RWPE1 (cell line): ENCODE results near the gene AP3D1.

ENCODE experiments used
- CTCF ChIA-PET: fragments of 350-600 bp; sonication (Branson Sonifier 250); formaldehyde crosslinking; extraction: SDS; loops from one replicate; lab custom pipeline; 2021; lab: Yijun Ruan, JAX
- POLR2A ChIA-PET: fragments of 400-600 bp; formaldehyde crosslinking; extraction: SDS; loops from one replicate; lab custom pipeline; 2020; ENCODE audit warnings: antibody characterized with exemption; ENCODE audit not compliant: low non-redundant PET; lab: Yijun Ruan, JAX
- DNase-seq: peaks from one replicate; pipeline ENCODE4 v3.0.0; 2012; ENCODE audit warnings: low spot score
- H3K27ac ChIP-seq: fragments of 450-650 bp; 2 replicates; pipeline ENCODE4 v1.5.1; 2017
- TF ChIP-seq, protein P1 (sequence below): fragments of 450-650 bp; conservative IDR thresholded peaks from 2 replicates; pipeline ENCODE4 v1.5.1; 2017; ENCODE audit warnings: low read depth, mild to moderate bottlenecking

Gene AP3D1

GRCh38 chr19:2190848-2191455 is 39.6 kb upstream of the AP3D1 start:
- CTCF ChIA-PET, result no interaction called here
- TF ChIP-seq, protein P1, sequence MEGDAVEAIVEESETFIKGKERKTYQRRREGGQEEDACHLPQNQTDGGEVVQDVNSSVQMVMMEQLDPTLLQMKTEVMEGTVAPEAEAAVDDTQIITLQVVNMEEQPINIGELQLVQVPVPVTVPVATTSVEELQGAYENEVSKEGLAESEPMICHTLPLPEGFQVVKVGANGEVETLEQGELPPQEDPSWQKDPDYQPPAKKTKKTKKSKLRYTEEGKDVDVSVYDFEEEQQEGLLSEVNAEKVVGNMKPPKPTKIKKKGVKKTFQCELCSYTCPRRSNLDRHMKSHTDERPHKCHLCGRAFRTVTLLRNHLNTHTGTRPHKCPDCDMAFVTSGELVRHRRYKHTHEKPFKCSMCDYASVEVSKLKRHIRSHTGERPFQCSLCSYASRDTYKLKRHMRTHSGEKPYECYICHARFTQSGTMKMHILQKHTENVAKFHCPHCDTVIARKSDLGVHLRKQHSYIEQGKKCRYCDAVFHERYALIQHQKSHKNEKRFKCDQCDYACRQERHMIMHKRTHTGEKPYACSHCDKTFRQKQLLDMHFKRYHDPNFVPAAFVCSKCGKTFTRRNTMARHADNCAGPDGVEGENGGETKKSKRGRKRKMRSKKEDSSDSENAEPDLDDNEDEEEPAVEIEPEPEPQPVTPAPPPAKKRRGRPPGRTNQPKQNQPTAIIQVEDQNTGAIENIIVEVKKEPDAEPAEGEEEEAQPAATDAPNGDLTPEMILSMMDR, result no peak
- DNase-seq, result no peak
- H3K27ac ChIP-seq, result no peak overlapping the region
- POLR2A ChIA-PET, result no interaction called here

- TF ChIP-seq, protein P1, result no peak
- no peak overlapping the region for H3K27ac ChIP-seq
- POLR2A ChIA-PET, result no interaction called here
- no peak for DNase-seq
- CTCF ChIA-PET, result interaction anchor here (0.5 kb wide), 1 partner anchor 520 kb away, joined by 4 read pairs; no protein-coding TSS in a partner anchor
Observed at GRCh38 chr19:2189880-2190279, 38.5 kb upstream of the AP3D1 start.

DNA sequence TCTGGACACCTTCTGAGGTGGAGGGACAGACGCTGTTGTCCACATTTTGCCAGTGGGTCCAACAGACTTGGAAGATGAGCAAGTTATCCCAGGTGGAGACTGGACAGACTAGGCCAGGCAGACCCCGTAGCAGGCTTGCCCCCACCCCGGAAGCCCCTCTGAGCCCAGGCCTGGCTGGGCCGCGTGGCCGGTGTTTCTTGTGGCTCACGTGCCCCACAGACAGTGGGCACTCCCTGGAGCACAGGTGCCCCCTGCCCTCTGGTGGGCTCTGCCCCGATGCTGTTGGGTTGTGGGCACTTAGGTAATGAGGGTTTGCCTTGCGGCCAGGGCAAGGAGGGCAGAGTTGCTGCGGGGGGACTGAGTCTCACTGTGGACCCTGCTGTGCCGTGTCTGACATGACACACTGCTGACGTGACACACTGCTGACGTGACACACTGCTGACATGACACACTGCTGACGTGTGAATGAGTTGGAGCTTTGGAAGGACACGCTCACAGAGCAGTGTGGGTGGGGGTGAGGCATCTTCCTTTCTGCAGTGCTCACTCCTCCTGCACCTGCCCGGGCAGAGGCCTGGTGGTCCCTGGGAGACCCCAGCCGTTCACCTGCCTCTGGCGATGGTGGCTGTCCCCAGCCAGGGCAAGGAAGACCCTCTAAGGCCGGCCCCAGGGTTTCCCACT is 37.5 kb upstream of the AP3D1 start:
- 0 out of 2 replicates have a peak overlapping the region, but pooled peaks have one; percentile 2 for H3K27ac ChIP-seq
- ChIA-PET POLR2A (no interaction called here), CTCF (no interaction called here)
- TF ChIP-seq, protein P1, result no peak
- no peak for DNase-seq

GRCh38 chr19:2187159-2187558 is 35.8 kb upstream of the AP3D1 start:
- TF ChIP-seq, protein P1, result no peak
- ChIA-PET CTCF (interaction anchor here (0.7 kb wide), 1 partner anchor 1170 kb away, joined by 4 read pairs; no protein-coding TSS in a partner anchor), POLR2A (no interaction called here)
- no peak for DNase-seq
- H3K27ac ChIP-seq, result peak overlapping the region; percentile 9; the same call in 1 of the 2 replicates

- TF ChIP-seq, protein P1, result no peak
- ChIA-PET CTCF (interaction anchor here (0.6 to 0.7 kb wide), 2 partner anchors 28 to 1169 kb away, joined by 3 to 4 read pairs; no protein-coding TSS in a partner anchor), POLR2A (no interaction called here)
- no peak for DNase-seq
- peak overlapping the region; percentile 9; the same call in 1 of the 2 replicates for H3K27ac ChIP-seq
Observed at GRCh38 chr19:2186071-2186846, 34.9 kb upstream of the AP3D1 start.

GRCh38 chr19:2185734-2186070 is 34.3 kb upstream of the AP3D1 start:
- ChIA-PET POLR2A (no interaction called here), CTCF (interaction anchor here (0.6 kb wide), 1 partner anchor 27 kb away, joined by 3 read pairs; no protein-coding TSS in a partner anchor)
- peak overlapping the region; percentile 9; the same call in 1 of the 2 replicates for H3K27ac ChIP-seq

More at GRCh38 chr19:2185734-2186070, 34.3 kb upstream of the AP3D1 start:
- TF ChIP-seq, protein P1, result no peak
- DNase-seq, result no peak
